GM12865 (cell line): ENCODE data around the gene YIPF1.
"Not testable (repeated sequence)": the region's sequence is repeated elsewhere in the genome, so short reads cannot be mapped to it uniquely, and the experiment has no call there.

Experiments used
- DNase-seq: peaks from one replicate; pipeline ENCODE4 v3.0.0; 2010; ENCODE audit warnings: low read depth
- H3K4me3 ChIP-seq: 2 replicates; pipeline ENCODE4 v1.5.1; 2011; ENCODE audit warnings: mild to moderate bottlenecking, low read depth, low read length, control low read depth
- TF ChIP-seq, protein P1 (sequence below): IDR thresholded peaks from 2 replicates; pipeline ENCODE4 v1.5.1; 2011; ENCODE audit warnings: low read length, control low read depth, low read depth, inconsistent platforms; ENCODE audit not compliant: insufficient read depth; ENCODE audit errors: missing control alignments

YIPF1 gene

DNA sequence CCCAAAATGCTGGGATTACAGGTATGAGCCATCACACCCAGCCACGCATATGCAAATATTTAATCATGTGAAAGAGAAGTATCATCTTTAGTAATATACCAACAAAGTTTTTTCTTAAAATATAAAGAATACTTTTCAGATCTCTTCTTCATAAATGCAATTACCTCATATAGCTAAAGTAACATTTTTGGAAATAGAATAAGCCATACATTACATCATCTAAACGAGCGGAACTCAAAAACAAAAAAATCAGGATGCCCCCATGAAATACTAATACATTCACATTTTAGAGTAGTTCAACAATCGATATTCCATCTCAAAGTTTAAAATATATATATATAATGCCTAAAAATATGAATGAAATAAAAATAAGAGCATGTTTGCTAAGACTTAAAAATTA is 56.2 kb downstream of the YIPF1 start:
- no peak overlapping the region for H3K4me3 ChIP-seq
- TF ChIP-seq, protein P1, sequence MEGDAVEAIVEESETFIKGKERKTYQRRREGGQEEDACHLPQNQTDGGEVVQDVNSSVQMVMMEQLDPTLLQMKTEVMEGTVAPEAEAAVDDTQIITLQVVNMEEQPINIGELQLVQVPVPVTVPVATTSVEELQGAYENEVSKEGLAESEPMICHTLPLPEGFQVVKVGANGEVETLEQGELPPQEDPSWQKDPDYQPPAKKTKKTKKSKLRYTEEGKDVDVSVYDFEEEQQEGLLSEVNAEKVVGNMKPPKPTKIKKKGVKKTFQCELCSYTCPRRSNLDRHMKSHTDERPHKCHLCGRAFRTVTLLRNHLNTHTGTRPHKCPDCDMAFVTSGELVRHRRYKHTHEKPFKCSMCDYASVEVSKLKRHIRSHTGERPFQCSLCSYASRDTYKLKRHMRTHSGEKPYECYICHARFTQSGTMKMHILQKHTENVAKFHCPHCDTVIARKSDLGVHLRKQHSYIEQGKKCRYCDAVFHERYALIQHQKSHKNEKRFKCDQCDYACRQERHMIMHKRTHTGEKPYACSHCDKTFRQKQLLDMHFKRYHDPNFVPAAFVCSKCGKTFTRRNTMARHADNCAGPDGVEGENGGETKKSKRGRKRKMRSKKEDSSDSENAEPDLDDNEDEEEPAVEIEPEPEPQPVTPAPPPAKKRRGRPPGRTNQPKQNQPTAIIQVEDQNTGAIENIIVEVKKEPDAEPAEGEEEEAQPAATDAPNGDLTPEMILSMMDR: no peak

DNA sequence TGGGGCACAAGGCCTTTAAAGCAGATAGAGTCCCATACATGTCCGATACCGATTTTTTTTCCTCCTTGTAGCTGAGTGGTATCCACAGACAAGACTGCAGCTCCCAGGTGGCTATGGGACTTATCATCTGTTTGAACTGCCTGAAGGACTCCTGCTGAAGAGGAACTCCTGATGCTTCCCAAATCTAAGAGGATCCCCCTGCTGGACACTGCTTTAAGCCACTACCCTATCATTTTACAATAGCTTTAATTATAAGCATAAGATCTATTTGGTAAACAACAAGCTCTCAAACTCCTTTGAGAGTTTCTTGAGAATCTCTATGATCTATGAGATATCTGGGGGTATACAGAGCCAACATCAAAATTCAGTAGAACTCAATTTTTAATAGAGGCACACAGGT is 63.2 kb downstream of the YIPF1 start:
- no peak overlapping the region for H3K4me3 ChIP-seq
- TF ChIP-seq, protein P1: no peak
- DNase-seq: no peak

More for the DNA sequence above, 56.2 kb downstream of the YIPF1 start:
- DNase-seq: no peak

DNA sequence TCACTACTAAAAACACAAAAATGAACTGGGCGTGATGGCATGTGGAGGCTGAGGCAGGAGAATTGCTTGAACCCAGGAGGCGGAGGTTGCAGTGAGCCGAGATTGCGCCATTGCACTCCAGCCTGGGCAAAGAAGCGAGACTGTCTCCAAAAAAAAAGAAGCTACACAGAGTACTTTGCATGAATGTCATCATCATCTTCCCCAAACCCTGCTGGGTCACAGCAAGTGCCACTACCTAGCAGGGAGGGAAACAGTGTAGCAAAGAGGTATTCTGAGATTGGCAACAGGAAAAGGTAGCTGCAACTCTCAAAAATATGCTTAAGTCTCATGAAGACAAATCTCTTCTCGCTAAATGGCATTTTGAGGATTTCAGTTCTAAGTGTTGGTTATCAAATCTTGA is 64.3 kb downstream of the YIPF1 start:
- DNase-seq: no peak
- TF ChIP-seq, protein P1: no peak
- H3K4me3 ChIP-seq: no peak overlapping the region

DNA sequence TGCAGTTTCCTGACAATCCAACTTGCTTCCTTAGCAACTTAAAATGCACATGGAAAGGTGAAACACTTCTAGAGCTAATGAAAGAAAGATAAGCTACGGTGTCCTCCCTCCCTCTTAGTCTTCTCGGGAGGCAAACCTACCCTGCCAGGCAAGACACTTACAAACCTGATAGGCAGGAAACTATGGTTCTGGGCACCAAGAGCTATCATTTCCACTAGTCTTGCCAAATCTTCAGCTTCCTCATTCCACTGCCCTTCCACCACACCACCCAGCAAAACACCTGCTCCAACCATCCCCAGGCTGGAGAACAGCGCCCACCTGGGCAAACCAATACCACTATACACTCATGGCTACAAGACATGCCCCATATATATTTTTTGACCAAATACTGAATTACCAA is 66.7 kb downstream of the YIPF1 start:
- DNase-seq: no peak
- TF ChIP-seq, protein P1: no peak
- H3K4me3 ChIP-seq: no peak overlapping the region

DNA sequence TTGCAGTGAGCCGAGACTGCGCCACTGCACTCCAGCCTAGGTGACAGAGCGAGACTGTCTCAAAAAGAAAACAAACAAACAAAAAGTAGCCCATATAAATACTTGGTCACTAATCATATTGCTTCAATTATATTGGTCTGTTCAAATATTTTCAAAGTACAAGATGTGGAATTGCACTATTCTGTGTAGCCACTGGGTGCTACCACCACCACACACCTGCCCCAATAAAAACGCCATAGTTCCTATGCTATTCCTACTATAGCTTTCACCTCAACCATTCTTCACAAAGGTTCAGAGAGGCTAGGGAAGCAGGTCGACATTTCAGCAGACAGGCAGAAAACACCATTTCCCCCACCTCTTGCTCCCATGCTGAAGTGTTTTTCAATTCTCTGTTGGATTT is 68.2 kb downstream of the YIPF1 start:
- DNase-seq: no peak

GRCh38 chr1:53819387-53819786 is 70.2 kb downstream of the YIPF1 start:
- no peak for DNase-seq
- H3K4me3 ChIP-seq: no peak overlapping the region
- TF ChIP-seq, protein P1: no peak

More for the DNA sequence above, 68.2 kb downstream of the YIPF1 start:
- H3K4me3 ChIP-seq: no peak overlapping the region
- TF ChIP-seq, protein P1: peak; percentile 3

DNA sequence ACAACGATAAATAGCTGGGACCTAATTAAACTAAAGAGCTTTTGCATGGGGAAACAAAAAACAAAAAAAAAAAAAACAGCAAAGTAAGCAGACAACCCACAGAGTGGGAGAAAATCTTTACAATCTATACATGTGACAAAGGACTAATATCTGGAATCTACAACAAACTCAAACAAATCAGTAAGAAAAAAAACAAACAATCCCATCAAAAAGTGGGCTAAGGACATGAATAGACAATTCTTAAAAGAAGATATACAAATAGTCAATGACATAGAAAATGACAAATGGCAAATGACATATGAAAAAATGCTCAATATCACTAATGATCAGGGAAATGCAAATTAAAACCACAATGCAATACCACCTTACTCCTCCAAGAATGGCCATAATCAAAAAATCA is 73.0 kb downstream of the YIPF1 start:
- not testable (repeated sequence) for DNase-seq, H3K4me3 ChIP-seq

- H3K4me3 ChIP-seq, DNase-seq: not testable (repeated sequence)
Observed at GRCh38 chr1:53815484-53815883, 74.1 kb downstream of the YIPF1 start.
